ENCODE measurements around the gene ETV4.
A peak's percentile ranks its signal among the peaks of the same experiment; 100 is the strongest.

ETV4 gene

DNA sequence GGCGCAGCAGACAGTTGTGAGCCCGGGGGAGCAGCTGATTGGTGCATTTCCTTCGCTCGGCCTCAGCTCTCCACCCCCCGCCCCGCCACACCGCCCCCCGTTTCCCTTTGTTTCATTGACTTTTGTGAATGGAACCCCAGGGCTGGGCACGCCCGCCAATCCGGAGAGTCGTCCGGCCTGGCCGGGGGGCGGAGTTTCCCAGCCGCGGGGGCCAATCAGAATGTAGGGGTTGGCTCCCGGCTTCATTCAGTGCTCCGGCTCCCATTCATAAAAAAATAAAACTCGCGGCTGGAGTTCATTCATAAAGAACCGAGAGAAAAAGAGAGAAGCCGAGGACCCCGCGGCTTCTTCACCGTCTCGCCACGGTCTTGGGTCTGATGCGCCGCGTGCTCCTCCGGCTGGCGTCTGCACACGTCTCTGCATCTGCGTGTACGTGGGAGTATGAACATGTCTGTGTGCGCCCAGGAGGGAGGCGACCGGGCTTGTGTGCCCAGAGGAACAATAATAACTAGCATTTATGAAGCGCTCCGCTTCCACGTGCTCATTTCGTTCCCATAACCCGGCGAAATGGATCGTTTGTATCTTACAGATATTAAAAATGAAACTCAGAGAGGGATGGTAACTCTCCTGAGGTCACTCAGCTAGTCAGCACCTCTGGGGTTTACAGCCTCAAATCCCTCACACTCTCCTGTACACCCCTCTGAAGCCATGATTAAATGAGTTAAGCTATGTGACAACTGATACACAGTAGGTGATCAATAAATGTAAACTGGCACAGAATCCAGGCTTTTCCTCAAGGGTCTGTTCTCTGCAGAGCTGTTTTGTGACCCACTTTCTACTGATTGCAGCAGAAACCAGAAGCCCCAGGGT lies at the start of gene ETV4:
Gene ETV4, minus strand, starts transcription at position 22 of the 870 bp plus-strand sequence. CDS start 723 bp downstream, outside the sequence.
- TF ChIP-seq EZH2 (IDR thresholded peaks at IDR 0.05) = no peak
- no peak for TF ChIP-seq FOXP2 (optimal IDR thresholded peaks at IDR 0.05; ENCODE audit: control extremely low read depth, extremely low read length, insufficient read depth)
- no peak for TF ChIP-seq POLR2AphosphoS5 (IDR thresholded peaks at IDR 0.05; ENCODE audit: borderline replicate concordance, low read depth, low read length)
- H3K27ac ChIP-seq = no peak within 1 kb of the TSS

DNA sequence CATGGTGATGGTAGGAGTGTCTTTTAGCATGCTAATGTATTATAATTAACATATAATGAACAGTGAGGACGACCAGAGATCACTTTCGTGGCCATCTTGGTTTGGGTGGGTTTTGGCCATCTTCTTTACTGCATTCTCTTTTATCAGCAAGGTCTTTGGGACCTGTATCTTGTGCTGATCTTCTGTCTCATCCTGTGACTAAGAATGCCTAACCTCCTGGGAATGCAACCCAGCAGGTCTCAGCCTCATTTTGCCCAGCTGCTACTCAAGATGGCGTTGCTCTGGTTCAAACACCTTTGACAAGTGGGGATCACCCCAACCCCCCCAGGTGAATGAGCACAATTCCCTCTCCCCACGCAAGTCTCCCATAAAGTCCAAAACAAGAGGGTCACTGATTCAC lies 49.3 kb upstream of the ETV4 start:
- Histone ChIP-seq H3K9me3 (ENCODE audit: low read depth, low read length) (no peaks in the 10 kb centered on the region), H3K36me3 (ENCODE audit: insufficient read depth, low read length) (no peaks in the 10 kb centered on the region), H3K4me3 (no peak overlapping the region), H3K27ac (no peak overlapping the region), H3K9ac (ENCODE audit: insufficient read length) (no peak overlapping the region)
- no peak for TF ChIP-seq EZH2 (IDR thresholded peaks at IDR 0.05)
- TF ChIP-seq POLR2AphosphoS5 (IDR thresholded peaks at IDR 0.05; ENCODE audit: borderline replicate concordance, low read depth, low read length) = no peak
- no peak for DNase-seq (ENCODE audit: low read depth, low spot score)

More for the DNA sequence above, at the start of gene ETV4:
- Histone ChIP-seq H3K9me3 (ENCODE audit: low read depth, low read length) (no peaks in the 10 kb centered on the region), H3K36me3 (ENCODE audit: insufficient read depth, low read length) (no peaks in the 10 kb centered on the region), H3K4me3 (peak within 1 kb of the TSS; percentile 75), H3K9ac (ENCODE audit: insufficient read length) (no peak within 1 kb of the TSS)
- peak; percentile 32 for DNase-seq (ENCODE audit: low read depth, low spot score)

DNA sequence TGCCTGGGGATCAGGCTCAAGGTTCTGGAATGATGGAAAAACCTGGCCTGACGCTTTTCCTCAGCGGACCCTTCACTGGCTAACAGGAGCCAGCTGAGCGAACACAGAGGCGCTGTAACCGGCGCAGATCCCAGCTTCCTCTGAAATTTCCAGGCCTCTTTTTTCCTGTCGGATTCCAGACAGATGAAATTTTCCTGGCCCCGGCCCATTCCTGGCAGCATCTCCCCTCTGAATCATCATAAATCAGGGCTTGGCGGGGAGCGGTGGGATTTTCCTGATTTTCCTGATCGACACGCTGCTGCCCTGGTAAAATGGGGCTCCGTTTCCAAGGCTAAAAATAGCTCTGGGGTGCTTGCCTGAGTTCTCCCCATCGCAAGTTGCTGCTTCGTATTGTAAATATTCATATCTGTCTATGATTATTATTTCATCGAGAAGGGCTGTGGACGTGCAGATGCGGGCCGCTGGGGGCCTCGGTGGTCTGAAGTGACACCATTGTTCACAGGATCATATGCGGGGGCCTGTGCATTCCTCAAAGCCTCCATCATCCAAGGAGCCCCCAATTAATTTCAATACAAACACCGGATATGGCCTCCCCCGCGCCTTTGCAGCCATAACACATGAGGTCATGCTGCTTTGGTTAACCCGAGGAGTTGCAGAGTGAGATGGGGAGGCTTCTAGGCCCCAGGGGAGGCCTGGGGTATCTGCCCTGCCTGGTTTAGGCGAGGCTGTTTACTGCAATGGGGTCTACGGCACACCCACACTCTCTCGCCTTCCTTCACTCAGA lies 45.8 kb upstream of the ETV4 start:
- Histone ChIP-seq H3K27ac (no peak overlapping the region), H3K4me3 (no peak overlapping the region), H3K36me3 (ENCODE audit: insufficient read depth, low read length) (no peaks in the 10 kb centered on the region), H3K9ac (ENCODE audit: insufficient read length) (no peak overlapping the region), H3K9me3 (ENCODE audit: low read depth, low read length) (no peaks in the 10 kb centered on the region)
- no peak for DNase-seq (ENCODE audit: low read depth, low spot score)
- TF ChIP-seq POLR2AphosphoS5 (IDR thresholded peaks at IDR 0.05; ENCODE audit: borderline replicate concordance, low read depth, low read length) = no peak
- no peak for TF ChIP-seq FOXP2 (optimal IDR thresholded peaks at IDR 0.05; ENCODE audit: control extremely low read depth, extremely low read length, insufficient read depth)
- no peak for TF ChIP-seq EZH2 (IDR thresholded peaks at IDR 0.05)

DNA sequence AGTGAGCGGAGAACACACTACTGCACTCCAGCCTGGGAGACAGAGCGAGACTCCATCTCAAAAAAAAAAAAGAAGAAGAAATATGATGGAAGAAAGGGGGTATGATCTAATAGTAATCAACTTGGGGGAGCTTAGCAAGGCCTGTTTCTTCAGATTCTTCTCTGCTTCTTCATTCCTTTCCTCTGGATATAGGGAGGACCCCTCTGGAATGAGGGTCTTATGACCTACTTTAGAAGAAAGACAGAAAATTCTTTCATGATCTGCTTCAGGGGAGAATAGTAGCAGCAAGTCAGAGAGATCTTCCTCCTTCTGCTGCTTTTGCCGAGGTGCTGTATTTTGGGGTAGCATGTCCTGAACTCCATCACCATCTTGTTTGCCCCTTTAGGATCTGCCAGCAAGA lies 44.9 kb upstream of the ETV4 start:
- Histone ChIP-seq H3K4me3 (no peak overlapping the region), H3K9ac (ENCODE audit: insufficient read length) (no peak overlapping the region), H3K36me3 (ENCODE audit: insufficient read depth, low read length) (no peaks in the 10 kb centered on the region), H3K27ac (no peak overlapping the region), H3K9me3 (ENCODE audit: low read depth, low read length) (no peaks in the 10 kb centered on the region)
- TF ChIP-seq FOXP2 (optimal IDR thresholded peaks at IDR 0.05; ENCODE audit: control extremely low read depth, extremely low read length, insufficient read depth) (no peak), POLR2AphosphoS5 (IDR thresholded peaks at IDR 0.05; ENCODE audit: borderline replicate concordance, low read depth, low read length) (no peak), EZH2 (IDR thresholded peaks at IDR 0.05) (no peak)
- DNase-seq (ENCODE audit: low read depth, low spot score) = no peak

DNA sequence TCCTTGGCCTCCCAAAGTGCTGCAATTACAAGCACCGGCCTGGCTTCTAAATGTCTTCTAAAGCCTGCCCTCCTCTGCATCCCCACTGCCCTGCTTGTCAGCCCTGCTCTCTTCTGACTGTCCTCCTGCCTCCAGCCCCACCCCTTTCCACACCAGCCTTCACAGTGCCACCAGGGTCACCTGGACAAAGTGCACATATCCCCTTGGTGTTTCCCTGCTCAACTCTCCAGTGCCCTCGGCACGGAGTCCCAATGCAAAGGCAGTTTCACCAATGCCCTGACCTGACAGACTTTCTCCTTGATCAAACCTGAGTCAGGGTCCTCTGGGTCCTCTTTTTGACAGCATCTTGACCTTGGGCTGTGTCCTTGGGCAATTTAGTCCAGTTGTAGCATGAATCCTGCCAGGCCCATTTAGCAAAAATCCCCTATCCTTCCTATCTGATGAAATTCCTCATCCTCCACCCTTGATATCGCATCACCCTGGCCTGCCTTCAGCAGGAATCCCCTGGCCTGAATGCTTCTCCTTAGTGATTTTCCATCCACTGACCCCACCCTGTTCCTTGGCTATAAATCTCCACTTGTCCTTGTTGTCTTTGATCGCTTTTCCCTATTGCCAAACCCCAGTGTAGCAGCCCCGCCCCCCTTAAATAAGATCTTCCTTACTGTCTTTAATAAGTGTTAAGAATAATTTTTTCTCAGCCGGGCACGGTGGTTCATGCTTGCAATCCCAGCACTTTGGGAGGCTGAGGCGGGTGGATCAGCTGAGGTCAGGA lies 42.7 kb upstream of the ETV4 start:
- TF ChIP-seq FOXP2 (optimal IDR thresholded peaks at IDR 0.05; ENCODE audit: control extremely low read depth, extremely low read length, insufficient read depth) (no peak), EZH2 (IDR thresholded peaks at IDR 0.05) (no peak), POLR2AphosphoS5 (IDR thresholded peaks at IDR 0.05; ENCODE audit: borderline replicate concordance, low read depth, low read length) (no peak)

DNA sequence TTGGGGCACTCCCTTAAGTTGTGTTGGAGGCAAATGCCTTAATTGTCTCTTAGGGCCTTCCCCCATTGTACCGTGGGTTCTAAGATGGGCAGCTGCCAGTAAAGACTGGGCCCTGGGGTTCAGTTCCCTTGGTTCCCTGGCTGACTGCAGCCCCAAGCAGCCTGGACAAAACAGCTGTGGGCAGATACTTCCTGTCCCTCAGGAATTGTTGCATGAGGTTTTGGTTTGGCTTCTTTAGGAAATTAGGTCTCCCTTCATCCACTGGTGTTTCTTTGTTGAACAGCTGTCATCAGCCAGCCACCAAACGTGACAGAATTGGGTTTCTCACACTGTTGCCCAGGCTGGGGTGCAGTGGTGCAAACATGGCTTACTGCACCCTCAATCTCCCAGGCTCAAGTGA lies 42.0 kb upstream of the ETV4 start:
- H3K9me3 ChIP-seq (ENCODE audit: low read depth, low read length) = no peaks in the 10 kb centered on the region
- no peak overlapping the region for H3K4me3 ChIP-seq
- H3K9ac ChIP-seq (ENCODE audit: insufficient read length) = no peak overlapping the region
- no peak overlapping the region for H3K27ac ChIP-seq
- no peaks in the 10 kb centered on the region for H3K36me3 ChIP-seq (ENCODE audit: insufficient read depth, low read length)
- no peak for TF ChIP-seq FOXP2 (optimal IDR thresholded peaks at IDR 0.05; ENCODE audit: control extremely low read depth, extremely low read length, insufficient read depth)
- TF ChIP-seq POLR2AphosphoS5 (IDR thresholded peaks at IDR 0.05; ENCODE audit: borderline replicate concordance, low read depth, low read length) = no peak
- TF ChIP-seq EZH2 (IDR thresholded peaks at IDR 0.05) = no peak
- no peak for DNase-seq (ENCODE audit: low read depth, low spot score)

More for the DNA sequence above, 42.7 kb upstream of the ETV4 start:
- H3K36me3 ChIP-seq (ENCODE audit: insufficient read depth, low read length) = no peaks in the 10 kb centered on the region
- no peak overlapping the region for H3K4me3 ChIP-seq
- no peak for DNase-seq (ENCODE audit: low read depth, low spot score)
- H3K9me3 ChIP-seq (ENCODE audit: low read depth, low read length) = no peaks in the 10 kb centered on the region
- no peak overlapping the region for H3K9ac ChIP-seq (ENCODE audit: insufficient read length)
- no peak overlapping the region for H3K27ac ChIP-seq

DNA sequence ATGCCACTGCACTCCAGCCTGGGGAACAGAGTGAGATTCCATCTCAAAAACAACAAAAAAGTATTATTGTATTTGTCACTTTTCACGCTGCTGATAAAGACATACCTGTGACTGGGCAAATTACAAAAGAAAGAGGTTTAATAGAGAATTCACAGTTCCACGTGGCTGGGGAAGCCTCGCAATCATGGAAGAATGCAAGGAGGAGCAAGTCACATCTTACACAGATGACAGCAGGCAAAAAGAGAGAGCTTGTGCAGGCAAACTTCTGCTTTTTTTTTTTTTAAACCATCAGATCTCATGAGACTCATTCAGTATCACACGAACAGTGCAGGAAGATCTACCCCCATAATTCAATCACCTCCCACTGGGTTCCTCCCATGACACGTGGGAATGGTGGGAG lies 41.5 kb upstream of the ETV4 start:
- Histone ChIP-seq H3K4me3 (no peak overlapping the region), H3K9me3 (ENCODE audit: low read depth, low read length) (no peaks in the 10 kb centered on the region), H3K27ac (no peak overlapping the region), H3K36me3 (ENCODE audit: insufficient read depth, low read length) (no peaks in the 10 kb centered on the region), H3K9ac (ENCODE audit: insufficient read length) (no peak overlapping the region)
- no peak for DNase-seq (ENCODE audit: low read depth, low spot score)
- TF ChIP-seq FOXP2 (optimal IDR thresholded peaks at IDR 0.05; ENCODE audit: control extremely low read depth, extremely low read length, insufficient read depth) (no peak), EZH2 (IDR thresholded peaks at IDR 0.05) (no peak), POLR2AphosphoS5 (IDR thresholded peaks at IDR 0.05; ENCODE audit: borderline replicate concordance, low read depth, low read length) (no peak)

DNA sequence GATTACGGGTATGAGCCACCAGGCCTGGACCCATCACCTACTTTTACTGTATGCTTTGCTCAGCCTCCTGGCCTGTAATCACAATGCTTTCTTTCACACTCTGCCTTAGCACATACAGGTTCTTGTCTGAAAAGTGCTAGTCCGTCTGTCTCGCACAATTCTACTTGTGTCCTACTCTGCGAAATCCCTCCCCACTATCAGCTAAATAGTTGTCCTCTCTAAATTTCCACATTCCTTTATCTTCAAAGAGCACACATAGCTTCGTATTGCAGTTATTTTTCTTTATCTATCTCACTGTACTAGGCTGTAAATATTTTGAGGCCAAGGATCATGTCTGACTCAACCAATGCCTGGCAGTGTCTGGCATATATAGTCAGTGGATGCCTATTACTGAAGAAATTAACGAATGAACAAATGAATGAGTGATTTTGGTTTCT lies 38.5 kb upstream of the ETV4 start:
- Histone ChIP-seq H3K36me3 (ENCODE audit: insufficient read depth, low read length) (no peaks in the 10 kb centered on the region), H3K4me3 (no peak overlapping the region), H3K27ac (no peak overlapping the region), H3K9ac (ENCODE audit: insufficient read length) (no peak overlapping the region), H3K9me3 (ENCODE audit: low read depth, low read length) (no peaks in the 10 kb centered on the region)
- DNase-seq (ENCODE audit: low read depth, low spot score) = no peak
- TF ChIP-seq POLR2AphosphoS5 (IDR thresholded peaks at IDR 0.05; ENCODE audit: borderline replicate concordance, low read depth, low read length) (no peak), FOXP2 (optimal IDR thresholded peaks at IDR 0.05; ENCODE audit: control extremely low read depth, extremely low read length, insufficient read depth) (no peak), EZH2 (IDR thresholded peaks at IDR 0.05) (no peak)
